Erythroblast (primary cell): Measurements from ENCODE around the gene CACNA1D.

Experiments
- GATA1 ChIP-seq: IDR thresholded peaks from 2 replicates; pipeline ENCODE4 v1.6.1; 2011; ENCODE audit warnings: low read depth, mild to moderate bottlenecking, control low read depth, low read length, moderate library complexity
- POLR2A ChIP-seq: IDR thresholded peaks from 2 replicates; pipeline ENCODE4 v1.6.1; 2011; ENCODE audit warnings: mild to moderate bottlenecking, low read length

GRCh38 chr3:53813876-53814275 is 319.5 kb downstream of the CACNA1D start:
- TF ChIP-seq POLR2A, result no peak
- no peak for TF ChIP-seq GATA1
